ENCODE measurements around the gene MAPKAP1.
A peak's percentile ranks its signal among the peaks of the same experiment; 100 is the strongest.

Gene MAPKAP1

DNA sequence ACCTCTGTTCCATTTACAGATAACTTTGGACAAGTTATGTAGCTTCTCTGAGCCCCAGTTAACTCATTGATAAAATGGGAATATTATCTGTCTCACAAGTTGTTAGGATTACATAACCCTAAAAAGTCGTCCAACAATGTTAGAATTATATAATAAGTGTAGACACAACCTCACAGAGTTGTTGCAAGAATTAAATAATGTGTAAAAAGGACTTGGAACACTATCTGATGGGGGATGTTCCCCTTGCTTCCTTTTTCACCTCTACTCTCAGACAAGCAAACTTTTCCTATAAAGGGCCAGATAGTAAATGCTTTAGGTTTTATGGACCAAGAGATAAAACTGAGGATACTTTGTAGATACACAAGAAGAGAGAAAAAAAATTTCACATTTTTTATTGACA, 251.9 kb downstream of the MAPKAP1 start:
- no peak for DNase-seq (ENCODE audit: low read depth)
- H3K4me3 ChIP-seq (ENCODE audit: low read depth, low read length): no peak overlapping the region

DNA sequence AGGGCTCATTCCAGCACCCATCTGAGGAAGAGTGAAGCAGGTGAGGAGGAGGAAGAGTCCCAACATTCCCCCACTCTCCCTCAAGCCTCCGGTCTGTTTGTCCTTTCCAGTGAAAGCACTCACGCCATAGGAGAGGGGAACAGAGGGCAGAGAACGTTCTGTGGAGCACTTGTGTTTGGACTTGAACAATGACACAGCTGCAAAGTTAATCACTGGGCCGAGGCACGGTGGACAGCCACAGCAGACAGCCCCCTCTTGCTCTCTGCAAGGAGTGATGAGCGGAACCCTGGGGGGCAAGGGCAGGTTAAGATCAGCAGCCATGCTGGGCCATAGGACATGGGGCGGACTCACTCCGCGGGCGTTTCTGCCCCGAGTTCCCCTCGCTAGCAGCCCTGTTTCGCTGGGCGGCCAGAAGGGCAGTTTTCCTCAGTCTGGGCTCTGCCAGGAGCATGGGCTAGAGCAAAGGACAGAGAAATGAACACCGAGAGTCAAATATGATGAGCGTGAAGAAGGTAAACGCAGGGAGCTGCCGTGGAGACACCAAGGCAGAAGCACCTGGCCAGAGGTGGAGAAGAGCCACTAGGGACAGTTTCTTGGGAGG, 259.7 kb downstream of the MAPKAP1 start:
- DNase-seq (ENCODE audit: low read depth): no peak
- H3K4me3 ChIP-seq (ENCODE audit: low read depth, low read length): no peak overlapping the region

GRCh38 chr9:125446561-125447094, 260.4 kb downstream of the MAPKAP1 start:
- peak; percentile 21 for DNase-seq (ENCODE audit: low read depth)

DNA sequence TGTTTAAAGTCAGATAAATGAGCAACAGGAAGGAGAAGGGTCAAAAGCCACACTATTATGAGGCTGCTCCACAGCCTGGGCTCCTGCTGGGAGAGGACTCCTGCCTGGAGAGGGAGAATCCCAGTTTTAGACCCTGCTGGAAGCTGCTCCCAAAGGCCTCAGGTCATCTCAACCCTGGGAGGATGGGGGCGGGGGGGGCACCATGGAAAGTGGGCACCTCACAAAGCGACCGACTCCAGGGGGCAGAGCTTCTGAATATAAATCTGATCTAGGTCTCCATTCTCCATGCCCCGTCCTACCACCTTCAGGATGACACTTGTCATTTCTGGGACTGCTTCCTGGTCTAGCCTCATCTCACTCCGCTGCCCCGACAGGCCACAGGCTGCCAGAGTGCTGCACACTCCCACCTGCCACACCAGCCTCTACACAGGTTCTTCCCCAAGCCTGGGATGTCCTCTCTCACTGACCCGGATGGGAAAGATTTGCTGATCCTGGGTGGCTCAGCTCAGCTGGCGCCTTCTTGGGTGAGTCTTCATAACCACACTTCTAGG, 262.0 kb downstream of the MAPKAP1 start:
- no peak overlapping the region for H3K4me3 ChIP-seq (ENCODE audit: low read depth, low read length)
- DNase-seq (ENCODE audit: low read depth): no peak

More at GRCh38 chr9:125446561-125447094, 260.4 kb downstream of the MAPKAP1 start:
- no peak overlapping the region for H3K4me3 ChIP-seq (ENCODE audit: low read depth, low read length)

GRCh38 chr9:125444166-125444565, 262.8 kb downstream of the MAPKAP1 start:
- no peak for DNase-seq (ENCODE audit: low read depth)
- H3K4me3 ChIP-seq (ENCODE audit: low read depth, low read length): no peak overlapping the region

- DNase-seq (ENCODE audit: low read depth): no peak
- H3K4me3 ChIP-seq (ENCODE audit: low read depth, low read length): no peak overlapping the region
Observed at GRCh38 chr9:125443367-125443766, 263.6 kb downstream of the MAPKAP1 start.

DNA sequence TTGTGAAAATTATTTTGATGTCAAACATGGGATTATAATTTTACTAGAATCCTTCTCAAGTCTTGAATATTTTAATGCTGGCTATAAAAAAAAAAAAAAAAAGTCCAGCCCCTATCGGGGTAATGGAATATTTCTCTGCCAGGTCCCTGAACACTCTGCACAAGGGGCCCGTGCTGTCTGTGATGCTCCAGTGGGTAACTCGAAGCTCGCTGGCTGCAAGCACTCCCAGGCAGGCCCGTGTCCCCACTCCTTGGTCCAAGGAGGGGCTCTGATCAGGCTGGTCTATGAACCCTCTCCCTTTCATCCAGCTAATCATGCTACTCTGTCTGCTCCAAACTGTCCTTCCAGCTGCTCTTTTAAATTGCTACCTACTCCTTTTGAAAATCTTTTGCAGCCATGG, 264.6 kb downstream of the MAPKAP1 start:
- H3K4me3 ChIP-seq (ENCODE audit: low read depth, low read length): no peak overlapping the region
- no peak for DNase-seq (ENCODE audit: low read depth)

- DNase-seq (ENCODE audit: low read depth): no peak
- H3K4me3 ChIP-seq (ENCODE audit: low read depth, low read length): no peak overlapping the region
Observed at GRCh38 chr9:125440411-125440810, 266.6 kb downstream of the MAPKAP1 start.

GRCh38 chr9:125439434-125440272, 267.4 kb downstream of the MAPKAP1 start:
- H3K4me3 ChIP-seq (ENCODE audit: low read depth, low read length): no peak overlapping the region
- DNase-seq (ENCODE audit: low read depth): no peak

GRCh38 chr9:125438506-125439433, 268.2 kb downstream of the MAPKAP1 start:
- no peak overlapping the region for H3K4me3 ChIP-seq (ENCODE audit: low read depth, low read length)
- no peak for DNase-seq (ENCODE audit: low read depth)

- DNase-seq (ENCODE audit: low read depth): no peak
- H3K4me3 ChIP-seq (ENCODE audit: low read depth, low read length): no peak overlapping the region
Observed at GRCh38 chr9:125437771-125438221, 269.2 kb downstream of the MAPKAP1 start.

GRCh38 chr9:125436613-125437443, 270.2 kb downstream of the MAPKAP1 start:
- no peak overlapping the region for H3K4me3 ChIP-seq (ENCODE audit: low read depth, low read length)
- DNase-seq (ENCODE audit: low read depth): no peak

DNA sequence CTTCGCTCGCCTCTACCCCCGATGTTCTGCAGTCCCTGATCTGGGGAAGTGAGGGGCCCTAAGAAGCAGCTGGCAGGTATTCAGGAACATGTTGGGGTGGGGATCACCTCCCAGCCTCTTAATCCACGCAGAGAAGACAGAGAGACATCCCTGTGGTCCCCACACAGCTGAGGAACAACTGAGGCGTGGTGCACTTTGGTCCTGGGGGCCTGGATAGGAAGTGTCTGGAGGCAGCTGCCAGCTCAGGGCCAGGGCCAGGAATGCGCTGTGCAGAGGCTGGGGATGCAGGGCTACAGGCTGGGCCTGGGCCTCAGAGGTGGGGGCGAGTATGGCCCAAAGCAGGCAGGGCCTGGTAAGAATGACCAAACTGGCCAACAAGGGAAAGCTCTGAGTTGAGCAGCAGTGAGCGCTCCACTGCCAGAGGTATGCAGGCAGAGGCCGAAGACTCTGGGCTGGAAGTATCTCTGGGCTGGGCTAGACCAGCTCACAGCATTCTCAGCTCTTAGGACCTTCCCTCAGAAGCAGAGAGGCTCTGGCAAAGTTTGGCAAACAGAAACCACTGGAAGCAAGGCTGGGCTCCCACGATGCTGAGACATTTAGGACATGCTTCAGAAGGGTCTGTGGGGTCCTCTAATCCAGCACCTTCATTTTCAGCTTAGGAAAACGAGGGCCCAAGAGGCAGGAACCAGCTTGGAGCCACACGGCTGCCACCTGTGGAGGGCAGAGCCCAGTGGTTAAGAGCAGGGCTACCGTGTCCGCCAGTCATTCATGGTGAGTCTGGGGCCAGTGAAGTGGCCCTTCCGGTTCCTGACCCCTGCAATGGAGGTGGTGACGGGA, 271.0 kb downstream of the MAPKAP1 start:
- no peak overlapping the region for H3K4me3 ChIP-seq (ENCODE audit: low read depth, low read length)
- DNase-seq (ENCODE audit: low read depth): no peak

DNA sequence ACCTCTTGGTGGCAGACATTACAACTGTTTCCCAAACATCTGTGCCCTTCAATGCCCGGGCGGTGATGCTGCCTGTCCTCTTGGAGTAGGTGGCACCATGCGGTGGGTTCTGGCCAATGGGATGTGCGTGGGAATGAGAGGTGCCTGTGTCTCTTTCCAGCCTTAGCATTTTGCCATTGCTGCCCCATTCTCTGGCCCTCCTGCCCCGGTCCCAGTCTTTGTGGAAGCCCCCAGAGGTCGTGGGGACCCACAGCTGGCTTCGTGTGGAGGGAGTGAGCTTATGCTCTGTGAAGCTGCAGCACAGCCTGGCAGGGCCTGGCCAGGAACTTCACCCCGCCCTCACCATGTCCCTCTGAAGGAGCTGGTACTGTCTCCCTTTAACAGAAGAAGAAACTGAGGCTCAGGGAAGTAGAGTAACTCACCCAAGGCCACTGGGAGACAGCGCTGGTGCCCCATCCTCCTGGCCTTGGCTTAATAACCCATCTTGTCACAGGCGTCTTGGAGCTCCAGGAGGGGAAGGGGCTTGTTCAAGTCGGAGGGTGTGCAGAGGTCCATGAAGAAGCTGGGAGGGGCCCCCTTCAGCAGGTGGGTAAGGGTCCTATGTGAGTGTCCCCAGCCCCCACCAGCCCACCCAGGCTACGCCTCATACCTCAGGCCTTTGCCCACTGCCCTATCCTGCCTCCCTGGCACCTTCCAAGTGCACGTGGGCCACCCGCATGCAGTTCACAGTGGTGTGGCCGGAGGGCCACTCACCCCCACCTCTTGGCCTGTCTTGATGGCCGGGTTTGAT, 271.8 kb downstream of the MAPKAP1 start:
- DNase-seq (ENCODE audit: low read depth): no peak
- no peak overlapping the region for H3K4me3 ChIP-seq (ENCODE audit: low read depth, low read length)

DNA sequence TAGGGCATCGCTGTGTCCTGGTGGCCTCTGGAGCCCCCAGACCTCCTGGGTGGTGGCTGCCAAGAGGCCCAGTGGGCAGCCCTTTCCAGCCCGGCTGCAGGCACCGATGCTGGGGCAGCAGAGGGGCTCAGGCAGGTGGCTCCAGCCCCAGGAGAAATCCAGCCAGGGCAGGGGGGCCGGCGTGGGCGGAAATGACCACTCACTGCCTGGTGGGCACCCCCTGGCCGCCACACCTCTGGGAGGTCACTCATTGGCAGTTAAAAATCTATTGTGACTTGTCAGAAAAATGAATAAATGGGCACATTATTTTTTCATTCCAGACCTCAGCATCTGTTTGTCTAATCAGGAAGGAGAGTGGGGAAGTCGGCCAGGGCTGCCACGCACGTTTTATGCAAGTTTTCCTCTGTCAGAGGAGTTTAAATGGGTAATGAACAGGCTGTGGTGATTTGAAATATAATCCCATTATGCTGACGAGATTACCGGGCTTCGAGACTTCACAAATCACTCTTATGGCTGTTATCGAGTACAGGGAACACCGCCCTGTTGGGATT, 273.5 kb downstream of the MAPKAP1 start:
- DNase-seq (ENCODE audit: low read depth): no peak
- no peak overlapping the region for H3K4me3 ChIP-seq (ENCODE audit: low read depth, low read length)

GRCh38 chr9:125432715-125433385, 274.2 kb downstream of the MAPKAP1 start:
- H3K4me3 ChIP-seq (ENCODE audit: low read depth, low read length): no peak overlapping the region
- no peak for DNase-seq (ENCODE audit: low read depth)
